Pons (tissue), 1 donor: ENCODE results near the gene TMEM26.

Source experiments
- DNase-seq: peaks from one replicate; pipeline ENCODE4 v3.0.0-alpha.2; 2016; ENCODE audit warnings: low spot score

Gene TMEM26

DNA sequence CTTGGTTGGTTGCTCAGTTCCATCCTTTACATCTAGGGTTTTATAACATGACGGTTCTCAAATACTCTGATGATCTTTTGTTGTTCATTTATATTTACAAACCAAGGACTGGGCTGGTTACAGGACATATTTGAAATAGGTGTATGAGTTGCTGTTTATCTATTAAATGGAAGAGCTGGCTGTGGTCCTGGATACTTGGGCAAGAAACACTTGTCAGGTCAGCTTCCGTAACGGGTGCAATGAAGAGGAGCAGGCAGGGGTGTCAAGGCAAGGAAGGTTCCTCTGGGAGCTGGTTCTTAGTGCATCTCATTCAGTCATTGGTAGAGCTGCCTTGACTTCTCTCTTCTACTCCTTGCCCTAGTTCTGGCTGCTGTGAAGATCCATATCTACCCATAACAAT lies 4.8 kb upstream of the TMEM26 start:
- no peak for DNase-seq

- DNase-seq = no peak
Observed at GRCh38 chr10:61456095-61456789, 3.1 kb upstream of the TMEM26 start.

- DNase-seq = no peak
Observed at GRCh38 chr10:61455656-61456055, 2.5 kb upstream of the TMEM26 start.

GRCh38 chr10:61454541-61454940 lies 1.4 kb upstream of the TMEM26 start:
- DNase-seq = no peak

GRCh38 chr10:61452151-61452651 lies 980 bp downstream of the TMEM26 start:
- DNase-seq = no peak

DNA sequence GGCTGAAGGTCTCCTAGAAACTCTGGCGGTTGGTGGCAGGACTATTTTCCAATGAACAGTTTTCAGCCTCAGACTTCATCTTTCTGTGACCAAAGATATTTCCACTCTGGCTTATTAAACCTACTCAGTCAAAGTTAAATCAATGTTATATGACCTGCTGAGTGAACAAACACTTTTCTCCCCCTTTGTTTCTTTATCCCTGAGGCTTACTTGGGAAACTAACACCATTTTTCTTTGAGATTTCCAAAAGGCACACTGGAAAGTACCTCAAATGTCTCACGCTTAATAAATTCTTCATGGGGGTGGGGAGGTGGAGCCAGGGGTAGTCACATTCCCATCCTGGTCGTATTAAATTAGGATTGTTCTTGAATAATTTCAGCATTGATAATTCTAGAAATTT lies 1.8 kb downstream of the TMEM26 start:
- DNase-seq = no peak

DNA sequence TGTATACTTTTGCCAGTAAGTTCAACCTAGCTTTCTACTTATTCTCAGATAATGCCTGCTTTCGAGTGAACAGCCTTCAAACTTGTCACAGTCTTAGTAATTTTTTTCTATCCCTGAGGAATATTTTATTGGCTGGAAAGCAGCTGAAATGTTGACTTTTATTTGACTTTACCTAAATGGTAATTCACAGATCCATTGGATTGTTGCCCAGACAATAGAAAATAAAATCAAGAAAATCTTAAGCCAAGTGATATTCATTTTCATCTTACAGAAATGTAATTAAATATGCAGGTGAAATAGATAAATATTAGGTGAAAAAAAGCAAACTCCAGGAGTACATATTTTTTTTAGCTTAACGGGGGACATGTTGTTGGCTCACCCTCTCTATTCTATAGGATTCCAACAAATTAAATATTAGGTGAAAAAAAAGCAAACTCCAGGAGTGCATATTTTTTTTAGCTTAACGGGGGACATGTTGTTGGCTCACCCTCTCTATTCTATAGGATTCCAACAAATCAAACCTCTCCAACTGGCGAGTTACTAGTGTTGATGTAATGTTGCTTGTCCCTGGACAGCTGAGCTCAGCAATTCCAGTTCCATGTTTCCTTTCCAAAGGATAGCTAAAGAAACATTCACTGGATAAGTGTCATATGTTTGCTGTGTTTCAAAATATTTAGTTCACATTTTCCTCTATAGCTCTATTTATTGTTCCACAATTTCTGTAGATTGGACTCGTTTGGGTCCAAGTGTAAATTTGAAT lies 4.2 kb downstream of the TMEM26 start:
- no peak for DNase-seq

GRCh38 chr10:61448091-61448490 lies 5.1 kb downstream of the TMEM26 start:
- DNase-seq = no peak

DNA sequence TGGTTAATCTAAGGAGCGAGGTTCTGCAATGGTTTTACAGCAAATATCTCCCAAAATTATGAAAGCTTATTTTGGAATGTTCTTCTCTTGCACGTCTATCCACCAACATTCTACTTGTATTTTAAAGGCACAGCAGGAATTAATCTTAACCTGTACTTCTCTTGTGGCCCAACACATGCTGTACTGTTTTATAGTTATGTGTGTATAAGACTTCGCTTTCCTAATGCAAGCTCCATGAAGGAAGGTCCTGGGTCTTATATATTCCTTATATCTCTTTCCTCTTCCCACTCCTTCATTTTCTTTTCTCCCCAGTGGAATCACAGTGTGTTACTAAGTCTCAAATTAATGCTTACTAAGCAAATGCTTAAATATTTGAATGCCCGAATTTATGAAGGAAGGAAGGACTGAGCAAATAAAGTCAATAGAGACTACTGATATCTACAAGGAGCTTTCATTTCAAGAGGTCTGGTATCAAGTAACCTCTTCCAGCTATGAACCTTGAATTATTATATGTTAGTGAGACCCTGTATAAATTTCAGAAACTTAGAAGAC lies 14.0 kb downstream of the TMEM26 start:
- no peak for DNase-seq

GRCh38 chr10:61438141-61438988 lies 14.8 kb downstream of the TMEM26 start:
- DNase-seq = no peak

GRCh38 chr10:61423178-61423577 lies 30.0 kb downstream of the TMEM26 start:
- no peak for DNase-seq

DNA sequence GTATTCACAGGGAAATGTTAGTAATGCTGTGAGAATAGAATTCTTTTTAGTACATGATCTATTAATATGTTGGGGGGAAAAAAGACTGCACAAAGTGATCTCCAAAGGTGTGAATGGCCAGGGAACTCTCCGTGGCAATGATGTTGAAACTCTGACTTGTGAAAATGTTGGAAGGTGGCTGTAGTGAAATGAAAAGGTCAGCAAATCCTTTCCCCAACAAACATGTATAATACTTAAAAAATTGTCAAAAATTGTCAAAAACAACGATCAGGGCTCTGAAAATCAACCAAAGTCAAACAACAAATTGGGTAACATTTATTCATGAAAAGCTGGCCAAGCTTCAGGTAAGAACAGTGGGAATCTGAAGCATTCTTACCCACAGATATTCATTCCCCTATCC lies 35.5 kb downstream of the TMEM26 start:
- DNase-seq = no peak

GRCh38 chr10:61415824-61416223 lies 37.4 kb downstream of the TMEM26 start:
- no peak for DNase-seq

DNA sequence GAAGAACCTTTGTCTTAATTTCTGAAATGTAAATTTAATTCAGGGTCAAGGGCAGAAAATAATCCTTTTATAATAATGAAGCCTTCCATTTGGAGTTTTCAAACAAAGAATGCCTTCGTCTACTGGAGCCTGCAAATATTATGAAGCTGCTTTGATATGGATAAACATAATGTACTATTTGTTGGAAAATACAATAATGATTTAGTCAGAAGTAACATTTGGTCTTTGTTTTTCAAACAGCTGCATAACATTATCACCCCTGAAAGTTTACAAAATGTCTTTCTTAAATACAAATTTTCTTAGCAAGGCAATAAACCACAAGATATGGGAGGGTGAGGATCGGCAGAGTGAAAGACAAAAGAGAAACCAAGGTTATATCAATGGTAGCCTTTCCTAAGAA lies 41.5 kb downstream of the TMEM26 start:
- DNase-seq = peak; percentile 67

GRCh38 chr10:61410353-61411070 lies 42.7 kb downstream of the TMEM26 start:
- no peak for DNase-seq

DNA sequence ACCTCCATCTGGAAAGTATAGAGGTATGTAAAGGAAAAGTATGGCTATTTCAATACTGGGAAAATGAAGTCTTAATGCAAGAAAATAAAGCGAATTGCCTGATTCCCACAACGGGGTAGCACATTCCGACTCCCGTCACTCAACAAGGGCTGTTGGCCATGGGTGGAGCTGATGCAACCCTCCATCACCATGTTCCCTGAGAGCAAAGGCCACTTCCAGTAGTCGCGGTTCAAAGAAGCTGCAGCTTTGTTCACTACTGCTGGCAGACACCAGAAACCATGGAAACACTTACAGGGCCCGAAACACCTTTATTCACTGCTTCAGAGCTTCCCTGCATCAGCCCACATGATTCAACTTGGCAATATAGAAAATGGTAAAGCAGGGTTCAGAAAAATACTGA lies 44.0 kb downstream of the TMEM26 start:
- no peak for DNase-seq

DNA sequence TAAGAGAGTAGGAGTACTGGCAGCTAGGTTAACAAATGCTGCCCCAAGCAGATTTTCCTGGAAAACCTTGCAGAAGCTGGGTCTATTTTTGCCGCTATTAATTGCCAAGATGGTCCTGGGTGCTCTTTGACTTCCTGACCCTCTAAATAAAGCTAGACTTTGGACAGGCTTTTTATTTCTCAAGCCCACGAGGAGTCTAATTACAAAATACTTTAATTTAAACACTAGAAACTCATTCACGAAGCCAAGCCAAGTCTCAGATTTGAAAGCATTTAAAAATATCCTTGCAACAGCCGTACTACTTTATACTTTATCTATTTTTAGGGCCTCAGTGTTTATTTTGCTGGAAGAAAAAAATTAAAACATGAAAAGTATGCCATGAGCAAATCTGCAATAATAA lies 45.1 kb downstream of the TMEM26 start:
- no peak for DNase-seq

- no peak for DNase-seq
Observed at GRCh38 chr10:61406736-61407135, 46.4 kb downstream of the TMEM26 start.

DNA sequence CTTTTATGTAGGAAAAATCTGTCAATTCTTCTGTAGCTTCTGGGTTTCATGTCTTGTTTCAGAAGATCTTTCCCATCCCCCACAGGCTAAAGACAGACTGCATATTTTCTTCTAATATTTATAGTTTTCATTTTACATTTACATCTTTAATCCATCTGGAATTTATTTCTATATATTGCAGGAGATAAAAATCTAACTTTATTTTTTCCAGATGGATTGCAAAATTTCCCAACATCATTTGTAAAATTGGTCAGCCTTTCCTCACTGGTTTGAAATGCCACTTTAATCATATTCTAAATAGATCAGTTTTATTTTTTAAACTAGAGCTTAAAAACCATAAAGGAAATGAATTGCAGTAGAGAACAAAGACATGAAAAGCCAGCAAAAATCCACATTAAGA lies 46.9 kb downstream of the TMEM26 start:
- no peak for DNase-seq

- no peak for DNase-seq
Observed at GRCh38 chr10:61404751-61405150, 48.4 kb downstream of the TMEM26 start.

- DNase-seq = no peak
Observed at GRCh38 chr10:61400524-61400923, 52.7 kb downstream of the TMEM26 start.

- DNase-seq = no peak
Observed at GRCh38 chr10:61399406-61399805, 53.8 kb downstream of the TMEM26 start.
